Upper lobe of right lung (tissue), 1 donor: Measurements from ENCODE around the gene GALNT2. TPM values are rescaled to one million over a fixed set of nuclear protein-coding genes. Genes with fewer than 3 reads are reported as not detected.
A peak's percentile ranks its signal among the peaks of the same experiment; 100 is the strongest.

Experiments
- ATAC-seq: fragments of 200-7000 bp; cut with Tn5 transposase; one replicate; pipeline ENCODE4 v1.9.1; 2020; ENCODE audit warnings: mild to moderate bottlenecking, moderate library complexity
- DNase-seq: peaks from one replicate; pipeline ENCODE4 v3.0.0-alpha.2; 2020
- H3K27ac ChIP-seq: fragments of 200-600 bp; one replicate; pipeline ENCODE4 v1.8.0; 2022
- H3K27me3 ChIP-seq: fragments of 200-600 bp; one replicate; pipeline ENCODE4 v1.8.0; 2022; ENCODE audit warnings: mild to moderate bottlenecking
- H3K36me3 ChIP-seq: fragments of 200-600 bp; one replicate; pipeline ENCODE4 v1.8.0; 2022
- H3K4me1 ChIP-seq: fragments of 200-600 bp; one replicate; pipeline ENCODE4 v1.8.0; 2022
- H3K4me3 ChIP-seq: fragments of 200-600 bp; one replicate; pipeline ENCODE4 v1.8.0; 2022; ENCODE audit warnings: mild to moderate bottlenecking
- H3K9me3 ChIP-seq: fragments of 200-600 bp; one replicate; pipeline ENCODE4 v1.8.0; 2022
- intact Hi-C: fragments of 100-400 bp; cut with DNase I; formaldehyde crosslinking; loops from one replicate; pipeline ENCODE4 v1.11.0; 2022
- total RNA-seq: library from RNA; stranded (reverse); fragmentation: NEBNext Ultra II Directional; extraction: Animal tissue kit (Norgen Biotek cat#: 25700); gene quantifications from one replicate; pipeline ENCODE4 v1.2.1, GENCODE V29; 2021
- TF ChIP-seq, protein P1 (sequence below): fragments of 200-600 bp; IDR thresholded peaks from one replicate; pipeline ENCODE4 v1.8.0; 2022; ENCODE audit warnings: antibody characterized with exemption
- donor health status: DM: no; HTN: yes; CAD: no; lungs with severe emphysema.

GALNT2 gene
- total RNA-seq, 1 donor from 2014 or later: 55.1 TPM

DNA sequence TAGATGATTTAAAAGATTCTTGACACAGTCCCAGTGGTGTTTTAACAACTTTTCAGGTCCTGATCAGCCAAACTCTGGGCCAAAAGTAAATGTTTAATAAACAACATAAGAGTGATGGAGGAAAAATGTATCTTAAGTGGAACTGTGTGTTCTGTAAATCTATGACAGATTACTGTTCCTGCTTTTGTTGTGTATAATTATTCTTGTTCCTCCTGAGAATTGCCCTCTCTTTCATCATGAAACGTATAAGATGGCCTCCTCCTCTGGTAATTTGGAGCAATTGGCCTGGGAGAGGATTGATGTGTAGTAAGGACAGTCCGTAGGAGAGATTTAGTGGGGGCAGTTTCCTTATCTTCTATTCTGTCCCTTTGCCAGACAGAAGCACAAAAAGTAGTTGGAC, 34.5 kb downstream of the GALNT2 start:
- ATAC-seq (no peak), DNase-seq (no peak)
- Histone ChIP-seq H3K9me3 (no peaks in the 10 kb centered on the region), H3K4me1 (peaks cover 41% of the 10 kb centered on the region), H3K4me3 (no peak overlapping the region), H3K27ac (no peak overlapping the region), H3K27me3 (no peaks in the 10 kb centered on the region), H3K36me3 (no peaks in the 10 kb centered on the region)
- TF ChIP-seq, protein P1, sequence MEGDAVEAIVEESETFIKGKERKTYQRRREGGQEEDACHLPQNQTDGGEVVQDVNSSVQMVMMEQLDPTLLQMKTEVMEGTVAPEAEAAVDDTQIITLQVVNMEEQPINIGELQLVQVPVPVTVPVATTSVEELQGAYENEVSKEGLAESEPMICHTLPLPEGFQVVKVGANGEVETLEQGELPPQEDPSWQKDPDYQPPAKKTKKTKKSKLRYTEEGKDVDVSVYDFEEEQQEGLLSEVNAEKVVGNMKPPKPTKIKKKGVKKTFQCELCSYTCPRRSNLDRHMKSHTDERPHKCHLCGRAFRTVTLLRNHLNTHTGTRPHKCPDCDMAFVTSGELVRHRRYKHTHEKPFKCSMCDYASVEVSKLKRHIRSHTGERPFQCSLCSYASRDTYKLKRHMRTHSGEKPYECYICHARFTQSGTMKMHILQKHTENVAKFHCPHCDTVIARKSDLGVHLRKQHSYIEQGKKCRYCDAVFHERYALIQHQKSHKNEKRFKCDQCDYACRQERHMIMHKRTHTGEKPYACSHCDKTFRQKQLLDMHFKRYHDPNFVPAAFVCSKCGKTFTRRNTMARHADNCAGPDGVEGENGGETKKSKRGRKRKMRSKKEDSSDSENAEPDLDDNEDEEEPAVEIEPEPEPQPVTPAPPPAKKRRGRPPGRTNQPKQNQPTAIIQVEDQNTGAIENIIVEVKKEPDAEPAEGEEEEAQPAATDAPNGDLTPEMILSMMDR: no peak
- intact Hi-C loops: no loop called here

DNA sequence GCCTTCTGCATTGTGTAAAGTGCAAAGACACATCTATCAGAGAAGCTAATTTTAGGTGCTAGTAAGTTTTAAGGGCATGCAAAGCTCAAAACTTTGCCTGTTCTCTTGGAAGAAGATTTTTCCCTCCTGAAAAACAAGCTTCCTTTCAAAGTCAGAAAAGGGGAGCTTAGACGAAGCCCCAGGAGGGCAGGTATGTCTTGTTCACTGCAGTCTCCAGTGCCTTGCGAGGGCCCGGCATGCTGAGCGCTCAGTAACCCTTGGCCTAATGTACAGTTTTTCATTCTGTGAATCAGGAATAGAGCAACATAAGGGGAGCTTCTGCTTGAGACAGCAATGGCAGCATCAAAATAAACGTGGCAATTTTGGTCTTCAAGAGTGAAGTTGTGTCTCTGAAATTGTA, 35.0 kb downstream of the GALNT2 start:
- Histone ChIP-seq H3K27me3 (no peaks in the 10 kb centered on the region), H3K9me3 (no peaks in the 10 kb centered on the region), H3K4me1 (peaks cover 45% of the 10 kb centered on the region), H3K36me3 (no peaks in the 10 kb centered on the region), H3K4me3 (no peak overlapping the region), H3K27ac (no peak overlapping the region)
- ATAC-seq (no peak), DNase-seq (no peak)
- TF ChIP-seq, protein P1: no peak
- intact Hi-C loops: no loop called here

GRCh38 chr1:230102472-230102871, 35.4 kb downstream of the GALNT2 start:
- Histone ChIP-seq H3K4me3 (no peak overlapping the region), H3K4me1 (peaks cover 45% of the 10 kb centered on the region), H3K27ac (no peak overlapping the region), H3K9me3 (no peaks in the 10 kb centered on the region), H3K27me3 (no peaks in the 10 kb centered on the region), H3K36me3 (no peaks in the 10 kb centered on the region)
- ATAC-seq: no peak
- DNase-seq: no peak
- intact Hi-C loops: no loop called here
- TF ChIP-seq, protein P1: no peak

DNA sequence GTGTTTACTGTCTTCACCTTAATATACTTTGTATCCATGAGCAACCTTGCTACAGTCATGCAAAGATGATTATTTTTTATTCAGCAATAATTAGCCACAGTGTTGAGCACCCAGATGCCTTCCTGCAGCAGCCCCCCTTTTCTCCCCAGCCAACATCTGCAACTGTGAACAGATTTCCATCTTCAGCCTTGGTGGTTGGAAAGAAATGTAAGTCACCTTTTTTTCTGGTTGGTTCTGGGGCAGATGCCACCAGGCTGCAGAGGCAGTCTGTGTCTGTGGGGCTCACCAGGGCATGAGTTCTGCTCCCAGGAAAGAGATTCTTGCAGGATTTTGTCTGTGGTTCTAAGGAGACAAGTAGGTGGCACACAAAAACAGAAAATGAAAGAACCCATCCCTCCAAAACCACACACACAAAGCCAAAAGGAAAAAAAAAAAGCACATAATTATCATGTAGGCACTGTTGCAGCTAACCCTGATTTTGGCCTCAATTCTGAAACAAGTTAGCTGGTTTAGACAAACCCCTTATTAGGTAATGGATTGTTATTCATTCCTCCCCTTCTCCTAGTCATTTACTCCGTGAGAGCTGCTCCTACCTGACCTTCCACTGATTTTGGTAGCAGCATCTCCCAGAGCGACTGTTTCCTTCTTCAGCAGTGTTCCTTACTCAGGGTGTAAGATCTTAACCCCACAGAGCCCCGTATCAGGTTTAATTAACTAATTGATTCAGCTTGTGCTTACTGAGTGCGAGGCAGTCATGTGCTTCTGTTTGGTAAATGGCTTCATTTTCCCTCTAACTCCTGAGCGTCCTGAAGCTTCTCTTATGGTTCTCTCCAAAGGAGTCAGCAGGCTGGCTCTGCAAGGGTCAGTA, 36.5 kb downstream of the GALNT2 start:
- no peak for ATAC-seq
- Histone ChIP-seq H3K27me3 (no peaks in the 10 kb centered on the region), H3K27ac (peak overlapping the region; percentile 82), H3K4me3 (no peak overlapping the region), H3K9me3 (no peaks in the 10 kb centered on the region), H3K36me3 (no peaks in the 10 kb centered on the region), H3K4me1 (peaks cover 45% of the 10 kb centered on the region)
- intact Hi-C loops: no loop called here
- DNase-seq: no peak
- TF ChIP-seq, protein P1: no peak

- H3K4me1 ChIP-seq: peaks cover 46% of the 10 kb centered on the region
- intact Hi-C loops: no loop called here
- H3K9me3 ChIP-seq: no peaks in the 10 kb centered on the region
- H3K27me3 ChIP-seq: no peaks in the 10 kb centered on the region
- peak overlapping the region; percentile 15 for H3K4me3 ChIP-seq
- H3K27ac ChIP-seq: peak overlapping the region; percentile 82
- TF ChIP-seq, protein P1: peak; percentile 5
- peak; percentile 88 for ATAC-seq
- DNase-seq: peak; percentile 97
- H3K36me3 ChIP-seq: no peaks in the 10 kb centered on the region
These were observed 37.6 kb downstream of the GALNT2 start for GRCh38 chr1:230104395-230105244.
